ENCODE results near the gene SEMA4D. TPM values are rescaled to one million over a fixed set of nuclear protein-coding genes. Genes with fewer than 3 reads are reported as not detected.

Gene SEMA4D
- total and polyA plus RNA-seq, 2 of the 13 experiments (the other 11 are each of a cell fraction or from before 2014, with no cell fraction given): 0.13 to 0.16 TPM

GRCh38 chr9:89478821-89479668 lies 18.9 kb downstream of the SEMA4D start (continued):
- TF ChIP-seq, protein P1, sequence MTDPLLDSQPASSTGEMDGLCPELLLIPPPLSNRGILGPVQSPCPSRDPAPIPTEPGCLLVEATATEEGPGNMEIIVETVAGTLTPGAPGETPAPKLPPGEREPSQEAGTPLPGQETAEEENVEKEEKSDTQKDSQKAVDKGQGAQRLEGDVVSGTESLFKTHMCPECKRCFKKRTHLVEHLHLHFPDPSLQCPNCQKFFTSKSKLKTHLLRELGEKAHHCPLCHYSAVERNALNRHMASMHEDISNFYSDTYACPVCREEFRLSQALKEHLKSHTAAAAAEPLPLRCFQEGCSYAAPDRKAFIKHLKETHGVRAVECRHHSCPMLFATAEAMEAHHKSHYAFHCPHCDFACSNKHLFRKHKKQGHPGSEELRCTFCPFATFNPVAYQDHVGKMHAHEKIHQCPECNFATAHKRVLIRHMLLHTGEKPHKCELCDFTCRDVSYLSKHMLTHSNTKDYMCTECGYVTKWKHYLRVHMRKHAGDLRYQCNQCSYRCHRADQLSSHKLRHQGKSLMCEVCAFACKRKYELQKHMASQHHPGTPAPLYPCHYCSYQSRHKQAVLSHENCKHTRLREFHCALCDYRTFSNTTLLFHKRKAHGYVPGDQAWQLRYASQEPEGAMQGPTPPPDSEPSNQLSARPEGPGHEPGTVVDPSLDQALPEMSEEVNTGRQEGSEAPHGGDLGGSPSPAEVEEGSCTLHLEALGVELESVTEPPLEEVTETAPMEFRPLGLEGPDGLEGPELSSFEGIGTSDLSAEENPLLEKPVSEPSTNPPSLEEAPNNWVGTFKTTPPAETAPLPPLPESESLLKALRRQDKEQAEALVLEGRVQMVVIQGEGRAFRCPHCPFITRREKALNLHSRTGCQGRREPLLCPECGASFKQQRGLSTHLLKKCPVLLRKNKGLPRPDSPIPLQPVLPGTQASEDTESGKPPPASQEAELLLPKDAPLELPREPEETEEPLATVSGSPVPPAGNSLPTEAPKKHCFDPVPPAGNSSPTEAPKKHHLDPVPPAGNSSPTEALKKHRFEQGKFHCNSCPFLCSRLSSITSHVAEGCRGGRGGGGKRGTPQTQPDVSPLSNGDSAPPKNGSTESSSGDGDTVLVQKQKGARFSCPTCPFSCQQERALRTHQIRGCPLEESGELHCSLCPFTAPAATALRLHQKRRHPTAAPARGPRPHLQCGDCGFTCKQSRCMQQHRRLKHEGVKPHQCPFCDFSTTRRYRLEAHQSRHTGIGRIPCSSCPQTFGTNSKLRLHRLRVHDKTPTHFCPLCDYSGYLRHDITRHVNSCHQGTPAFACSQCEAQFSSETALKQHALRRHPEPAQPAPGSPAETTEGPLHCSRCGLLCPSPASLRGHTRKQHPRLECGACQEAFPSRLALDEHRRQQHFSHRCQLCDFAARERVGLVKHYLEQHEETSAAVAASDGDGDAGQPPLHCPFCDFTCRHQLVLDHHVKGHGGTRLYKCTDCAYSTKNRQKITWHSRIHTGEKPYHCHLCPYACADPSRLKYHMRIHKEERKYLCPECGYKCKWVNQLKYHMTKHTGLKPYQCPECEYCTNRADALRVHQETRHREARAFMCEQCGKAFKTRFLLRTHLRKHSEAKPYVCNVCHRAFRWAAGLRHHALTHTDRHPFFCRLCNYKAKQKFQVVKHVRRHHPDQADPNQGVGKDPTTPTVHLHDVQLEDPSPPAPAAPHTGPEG (CRISPR knock-in tag; IDR thresholded peaks at IDR 0.05): no peak
- TF ChIP-seq, protein P2, sequence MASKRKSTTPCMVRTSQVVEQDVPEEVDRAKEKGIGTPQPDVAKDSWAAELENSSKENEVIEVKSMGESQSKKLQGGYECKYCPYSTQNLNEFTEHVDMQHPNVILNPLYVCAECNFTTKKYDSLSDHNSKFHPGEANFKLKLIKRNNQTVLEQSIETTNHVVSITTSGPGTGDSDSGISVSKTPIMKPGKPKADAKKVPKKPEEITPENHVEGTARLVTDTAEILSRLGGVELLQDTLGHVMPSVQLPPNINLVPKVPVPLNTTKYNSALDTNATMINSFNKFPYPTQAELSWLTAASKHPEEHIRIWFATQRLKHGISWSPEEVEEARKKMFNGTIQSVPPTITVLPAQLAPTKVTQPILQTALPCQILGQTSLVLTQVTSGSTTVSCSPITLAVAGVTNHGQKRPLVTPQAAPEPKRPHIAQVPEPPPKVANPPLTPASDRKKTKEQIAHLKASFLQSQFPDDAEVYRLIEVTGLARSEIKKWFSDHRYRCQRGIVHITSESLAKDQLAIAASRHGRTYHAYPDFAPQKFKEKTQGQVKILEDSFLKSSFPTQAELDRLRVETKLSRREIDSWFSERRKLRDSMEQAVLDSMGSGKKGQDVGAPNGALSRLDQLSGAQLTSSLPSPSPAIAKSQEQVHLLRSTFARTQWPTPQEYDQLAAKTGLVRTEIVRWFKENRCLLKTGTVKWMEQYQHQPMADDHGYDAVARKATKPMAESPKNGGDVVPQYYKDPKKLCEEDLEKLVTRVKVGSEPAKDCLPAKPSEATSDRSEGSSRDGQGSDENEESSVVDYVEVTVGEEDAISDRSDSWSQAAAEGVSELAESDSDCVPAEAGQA (IDR thresholded peaks at IDR 0.05; ENCODE audit: low read depth): no peak
- TF ChIP-seq, protein P2 (CRISPR knock-in tag; IDR thresholded peaks at IDR 0.05; ENCODE audit: borderline replicate concordance): no peak
- TF ChIP-seq DR1 (CRISPR knock-in tag; IDR thresholded peaks at IDR 0.05) (no peak), CREB3 (CRISPR knock-in tag; IDR thresholded peaks at IDR 0.05) (no peak), ZMAT3 (CRISPR knock-in tag; conservative IDR thresholded peaks at IDR 0.05) (no peak), DNMT1 (CRISPR knock-in tag; IDR thresholded peaks at IDR 0.05) (no peak), ZNF7 (CRISPR knock-in tag; IDR thresholded peaks at IDR 0.05) (no peak)
- TF ChIP-seq, protein P3, sequence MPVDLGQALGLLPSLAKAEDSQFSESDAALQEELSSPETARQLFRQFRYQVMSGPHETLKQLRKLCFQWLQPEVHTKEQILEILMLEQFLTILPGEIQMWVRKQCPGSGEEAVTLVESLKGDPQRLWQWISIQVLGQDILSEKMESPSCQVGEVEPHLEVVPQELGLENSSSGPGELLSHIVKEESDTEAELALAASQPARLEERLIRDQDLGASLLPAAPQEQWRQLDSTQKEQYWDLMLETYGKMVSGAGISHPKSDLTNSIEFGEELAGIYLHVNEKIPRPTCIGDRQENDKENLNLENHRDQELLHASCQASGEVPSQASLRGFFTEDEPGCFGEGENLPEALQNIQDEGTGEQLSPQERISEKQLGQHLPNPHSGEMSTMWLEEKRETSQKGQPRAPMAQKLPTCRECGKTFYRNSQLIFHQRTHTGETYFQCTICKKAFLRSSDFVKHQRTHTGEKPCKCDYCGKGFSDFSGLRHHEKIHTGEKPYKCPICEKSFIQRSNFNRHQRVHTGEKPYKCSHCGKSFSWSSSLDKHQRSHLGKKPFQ (CRISPR knock-in tag; IDR thresholded peaks at IDR 0.05; ENCODE audit: insufficient replicate concordance): no peak
